ENCODE measurements around the gene CHDH.

- TF ChIP-seq RAD21 (IDR thresholded peaks at IDR 0.05; ENCODE audit: low read depth) (no peak), MAX (IDR thresholded peaks at IDR 0.05) (no peak), USF1 (IDR thresholded peaks at IDR 0.05) (no peak), EP300 (IDR thresholded peaks at IDR 0.05; ENCODE audit: borderline replicate concordance) (no peak), NFIC (IDR thresholded peaks at IDR 0.05) (no peak), TCF12 (IDR thresholded peaks at IDR 0.05; ENCODE audit: low read depth) (no peak), YY1 (IDR thresholded peaks at IDR 0.05; ENCODE audit: low read depth) (no peak), FOXM1 (IDR thresholded peaks at IDR 0.05; ENCODE audit: borderline replicate concordance, low read depth) (no peak), TEAD4 (IDR thresholded peaks at IDR 0.05) (no peak), ZBTB7A (IDR thresholded peaks at IDR 0.05; ENCODE audit: low read depth) (no peak), CREB1 (IDR thresholded peaks at IDR 0.05; ENCODE audit: low read depth) (no peak), CEBPB (IDR thresholded peaks at IDR 0.05) (no peak), REST (IDR thresholded peaks at IDR 0.05; ENCODE audit: low read depth) (no peak), TAF1 (IDR thresholded peaks at IDR 0.05; ENCODE audit: low read depth) (no peak)
These were observed 42.2 kb downstream of the CHDH start for GRCh38 chr3:53803816-53804695.
